Common myeloid progenitor, CD34-positive (primary cell): ENCODE data around the gene ADARB2.

Experiments
- CTCF ChIA-PET: fragments of 350-600 bp; sonication (Branson Sonifier 250); formaldehyde crosslinking; loops from one replicate; lab custom pipeline; 2021; ENCODE audit warnings: antibody characterized with exemption; lab: Charles Lee
- POLR2A ChIA-PET: fragments of 350-600 bp; sonication (Branson Sonifier 250); formaldehyde crosslinking; loops from one replicate; lab custom pipeline; 2021; ENCODE audit warnings: antibody characterized with exemption; lab: Charles Lee
- DNase-seq, 3 donors: peaks; one replicate each; pipeline versions ENCODE4 v3.0.0 to v3.0.0-alpha.2; 2013
- H3K27ac ChIP-seq, 2 experiments: 1 replicate in 1 of 2; 2 replicates in 1 of 2; pipeline ENCODE4 v1.7.0; 2013; ENCODE audit warnings: inconsistent platforms in 2 of 2, low read length in 2 of 2, mild to moderate bottlenecking in 2 of 2, low read depth in 1 of 2, moderate library complexity in 1 of 2; ENCODE audit not compliant: severe bottlenecking in 2 of 2, insufficient read depth in 1 of 2, poor library complexity in 1 of 2
- H3K27me3 ChIP-seq, 5 experiments: replicated peaks in 2 of 5; 1 replicate in 3 of 5; 2 replicates in 2 of 5; pipeline versions ENCODE4 v1.6.1 to v1.7.0; 2013; ENCODE audit warnings: low read length in 4 of 5, mild to moderate bottlenecking in 2 of 5, moderate library complexity in 2 of 5, inconsistent platforms in 1 of 5; ENCODE audit not compliant: insufficient read depth in 5 of 5, control insufficient read depth in 4 of 5
- H3K36me3 ChIP-seq, 4 experiments: 1 replicate in 2 of 4; 2 replicates in 2 of 4; pipeline versions ENCODE4 v1.6.1 to v1.7.0; 2013; ENCODE audit warnings: low read length in 3 of 4, control low read depth in 1 of 4, mild to moderate bottlenecking in 1 of 4; ENCODE audit not compliant: control insufficient read depth in 4 of 4, insufficient read depth in 4 of 4
- H3K4me1 ChIP-seq, 4 experiments: 1 replicate in 3 of 4; 2 replicates in 1 of 4; pipeline versions ENCODE4 v1.6.1 to v1.7.1; 2013; ENCODE audit warnings: low read length in 3 of 4, mild to moderate bottlenecking in 3 of 4, control low read depth in 1 of 4, inconsistent platforms in 1 of 4, moderate library complexity in 1 of 4; ENCODE audit not compliant: control insufficient read depth in 4 of 4, insufficient read depth in 4 of 4; ENCODE audit errors: control extremely low read depth in 1 of 4
- H3K4me3 ChIP-seq, 7 experiments: 1 replicate in 4 of 7; 2 replicates in 3 of 7; pipeline versions ENCODE4 v1.5.1 to v1.7.0; 2013; ENCODE audit warnings: mild to moderate bottlenecking in 7 of 7, low read length in 6 of 7, moderate library complexity in 6 of 7, inconsistent platforms in 2 of 7, low read depth in 2 of 7, control low read depth in 1 of 7; ENCODE audit not compliant: insufficient read depth in 4 of 7, control insufficient read depth in 1 of 7; ENCODE audit errors: extremely low read depth in 1 of 7
- H3K9me3 ChIP-seq, 5 experiments: 1 replicate in 4 of 5; 2 replicates in 1 of 5; pipeline versions ENCODE4 v1.6.1 to v1.7.1; 2013; ENCODE audit warnings: low read length in 4 of 5, mild to moderate bottlenecking in 2 of 5, inconsistent platforms in 1 of 5, low read depth in 1 of 5, moderate library complexity in 1 of 5; ENCODE audit not compliant: control insufficient read depth in 4 of 5, insufficient read depth in 2 of 5; ENCODE audit errors: control extremely low read depth in 1 of 5
- WGBS: methylation state at CpG from one replicate; pipeline ENCODE4 v1.1.5; 2013; ENCODE audit not compliant: insufficient coverage; 5-methylcytosine and 5-hydroxymethylcytosine counted together

Gene ADARB2

GRCh38 chr10:1215862-1216573 lies 521.3 kb downstream of the ADARB2 start:
- H3K27ac ChIP-seq: no peak overlapping the region
- no peak overlapping the region for H3K4me3 ChIP-seq
- H3K27me3 ChIP-seq: peaks cover 0 to 2% (median 0%) of the 10 kb centered on the region in 5 experiments
- H3K36me3 ChIP-seq: no peaks in the 10 kb centered on the region
- no peak for DNase-seq
- 92% methylated on average over 19 of the region's 22 CpGs for WGBS
- H3K9me3 ChIP-seq: peaks cover 0 to 7% (median 0%) of the 10 kb centered on the region in 5 experiments
- ChIA-PET CTCF (no interaction called here), POLR2A (no interaction called here)
- H3K4me1 ChIP-seq: no peaks in the 10 kb centered on the region

GRCh38 chr10:1214882-1215540 lies 522.3 kb downstream of the ADARB2 start:
- peaks cover 0 to 6% (median 0%) of the 10 kb centered on the region in 5 experiments for H3K9me3 ChIP-seq

GRCh38 chr10:1214071-1214675 lies 523.2 kb downstream of the ADARB2 start:
- no peaks in the 10 kb centered on the region for H3K9me3 ChIP-seq
- no peak overlapping the region for H3K4me3 ChIP-seq
- no peaks in the 10 kb centered on the region for H3K4me1 ChIP-seq
- POLR2A ChIA-PET: no interaction called here
- no peaks in the 10 kb centered on the region for H3K36me3 ChIP-seq
- no peak overlapping the region for H3K27ac ChIP-seq
- no peak for DNase-seq
- 93% methylated on average over 16 of the region's 28 CpGs for WGBS
- peaks cover 0 to 4% (median 0%) of the 10 kb centered on the region in 5 experiments for H3K27me3 ChIP-seq
- CTCF ChIA-PET: no interaction called here

More at GRCh38 chr10:1214882-1215540, 522.3 kb downstream of the ADARB2 start:
- ChIA-PET POLR2A (no interaction called here), CTCF (no interaction called here)
- DNase-seq: no peak
- WGBS: 96% methylated on average over 12 of the region's 16 CpGs
- no peak overlapping the region for H3K27ac ChIP-seq
- no peaks in the 10 kb centered on the region for H3K4me1 ChIP-seq
- H3K36me3 ChIP-seq: no peaks in the 10 kb centered on the region
- peaks cover 0 to 4% (median 0%) of the 10 kb centered on the region in 5 experiments for H3K27me3 ChIP-seq
- H3K4me3 ChIP-seq: no peak overlapping the region

- H3K27me3 ChIP-seq: peaks cover 0 to 4% (median 0%) of the 10 kb centered on the region in 5 experiments
- no peak for DNase-seq
- POLR2A ChIA-PET: no interaction called here
- no peaks in the 10 kb centered on the region for H3K4me1 ChIP-seq
- no peak overlapping the region for H3K4me3 ChIP-seq
- H3K9me3 ChIP-seq: no peaks in the 10 kb centered on the region
- CTCF ChIA-PET: no interaction called here
- WGBS: 87% methylated on average over 21 of the region's 21 CpGs
- H3K36me3 ChIP-seq: no peaks in the 10 kb centered on the region
- H3K27ac ChIP-seq: no peak overlapping the region
These were observed 523.9 kb downstream of the ADARB2 start for GRCh38 chr10:1213252-1214070.

GRCh38 chr10:1212571-1213141 lies 524.7 kb downstream of the ADARB2 start:
- DNase-seq: no peak
- H3K36me3 ChIP-seq: no peaks in the 10 kb centered on the region
- ChIA-PET POLR2A (no interaction called here), CTCF (no interaction called here)
- H3K4me1 ChIP-seq: no peaks in the 10 kb centered on the region
- H3K27me3 ChIP-seq: peaks cover 0 to 4% (median 0%) of the 10 kb centered on the region in 5 experiments
- 85% methylated on average over 9 of the region's 9 CpGs for WGBS
- no peak overlapping the region for H3K27ac ChIP-seq
- H3K9me3 ChIP-seq: no peaks in the 10 kb centered on the region
- H3K4me3 ChIP-seq: no peak overlapping the region

GRCh38 chr10:1211844-1212570 lies 525.3 kb downstream of the ADARB2 start:
- H3K4me3 ChIP-seq: no peak overlapping the region
- WGBS: 92% methylated on average over 10 of the region's 16 CpGs
- ChIA-PET CTCF (no interaction called here), POLR2A (no interaction called here)
- H3K9me3 ChIP-seq: no peaks in the 10 kb centered on the region
- H3K4me1 ChIP-seq: no peaks in the 10 kb centered on the region
- DNase-seq: no peak
- H3K27me3 ChIP-seq: peaks cover 0 to 4% (median 0%) of the 10 kb centered on the region in 5 experiments
- H3K27ac ChIP-seq: no peak overlapping the region
- H3K36me3 ChIP-seq: no peaks in the 10 kb centered on the region
